H1 (cell line): ENCODE results near the gene PRR14L.
"Not testable (repeated sequence)": the region's sequence is repeated elsewhere in the genome, so short reads cannot be mapped to it uniquely, and the experiment has no call there.

Source experiments
- PHF8 ChIP-seq: fragments of 200-600 bp; sonication (generic); conservative IDR thresholded peaks from 2 replicates; pipeline ENCODE4 v1.7.1; 2012; ENCODE audit warnings: low read depth, mild to moderate bottlenecking, inconsistent platforms, low read length, moderate library complexity
- POLR2A ChIP-seq, 2 experiments: IDR thresholded peaks; 1 replicate in 1 of 2; 2 replicates in 1 of 2; pipeline ENCODE4 v1.6.1; 2011; ENCODE audit warnings: low read depth in 2 of 2, low read length in 2 of 2, mild to moderate bottlenecking in 2 of 2; ENCODE audit errors: control extremely low read depth in 1 of 2
- POLR2AphosphoS5 ChIP-seq: IDR thresholded peaks from 2 replicates; pipeline ENCODE4 v1.6.1; 2011; ENCODE audit warnings: low read depth, low read length

GRCh38 chr22:31740314-31740713, 9.6 kb downstream of the PRR14L start:
- TF ChIP-seq POLR2AphosphoS5; PHF8; POLR2A (IDR thresholded peaks at IDR 0.05; ENCODE audit: control extremely low read depth in 1 of 2, low read depth in 2 of 2, low read length in 2 of 2): not testable (repeated sequence)
